OCI-LY7 (cell line): Measurements from ENCODE around the gene SESN2. TPM values are rescaled to one million over a fixed set of nuclear protein-coding genes. Genes with fewer than 3 reads are reported as not detected.
A peak's percentile ranks its signal among the peaks of the same experiment; 100 is the strongest.

ENCODE experiments used
- BruUV-seq: library from RNA; stranded (reverse); fragments of 400-500 nt; replicated peaks from 2 replicates; lab custom pipeline; 2021; lab: Mats Ljungman, UMichigan
- CTCF ChIA-PET: fragments of 300-600 bp; sonication (Branson Sonifier 250); formaldehyde crosslinking; loops from one replicate; lab custom pipeline; 2022; ENCODE audit warnings: antibody characterized with exemption; ENCODE audit not compliant: unreplicated experiment; lab: Charles Lee
- POLR2A ChIA-PET: fragments of 300-600 bp; sonication (Branson Sonifier 250); formaldehyde crosslinking; loops from one replicate; lab custom pipeline; 2022; ENCODE audit warnings: antibody characterized with exemption; lab: Charles Lee
- DNase-seq: peaks from one replicate; pipeline ENCODE4 v3.0.0-alpha.2; 2015; ENCODE audit warnings: low spot score
- H2AFZ ChIP-seq: fragments of 200-600 bp; sonication (generic), shearing (Covaris generic); 2 replicates; pipeline ENCODE4 v1.6.1; 2014; ENCODE audit warnings: mild to moderate bottlenecking, antibody characterized with exemption, low read length, moderate library complexity
- H3K27ac ChIP-seq: fragments of 200-600 bp; sonication (generic); 2 replicates; pipeline ENCODE4 v1.5.1; 2014; ENCODE audit warnings: mixed run types, low read depth, mild to moderate bottlenecking, moderate library complexity, low read length, inconsistent platforms; ENCODE audit not compliant: poor library complexity, severe bottlenecking
- H3K36me3 ChIP-seq: fragments of 200-600 bp; sonication (generic); 2 replicates; pipeline ENCODE4 v1.6.1; 2014; ENCODE audit warnings: mild to moderate bottlenecking, antibody characterized with exemption, low read length, moderate library complexity, mixed read lengths; ENCODE audit not compliant: insufficient read depth
- H3K4me1 ChIP-seq: fragments of 200-600 bp; sonication (generic); 2 replicates; pipeline ENCODE4 v1.5.1; 2014; ENCODE audit warnings: mild to moderate bottlenecking, low read length; ENCODE audit not compliant: insufficient read depth, poor library complexity, severe bottlenecking
- H3K4me2 ChIP-seq: fragments of 200-600 bp; sonication (generic); 2 replicates; pipeline ENCODE4 v1.6.1; 2014; ENCODE audit warnings: mild to moderate bottlenecking, low read length
- H3K4me3 ChIP-seq: fragments of 200-600 bp; sonication (generic); 2 replicates; pipeline ENCODE4 v1.5.1; 2014; ENCODE audit warnings: mild to moderate bottlenecking, low read depth, low read length; ENCODE audit not compliant: poor library complexity, severe bottlenecking
- H3K79me2 ChIP-seq: fragments of 200-600 bp; sonication (generic); 2 replicates; pipeline ENCODE4 v1.6.1; 2016; ENCODE audit warnings: low read depth, mild to moderate bottlenecking, low read length, moderate library complexity, mixed read lengths; ENCODE audit not compliant: insufficient read depth
- H3K9me2 ChIP-seq: fragments of 200-600 bp; sonication (generic); 2 replicates; pipeline ENCODE4 v1.6.1; 2016; ENCODE audit warnings: mild to moderate bottlenecking, low read length, mixed read lengths; ENCODE audit not compliant: insufficient read depth
- H3K9me3 ChIP-seq: fragments of 200-600 bp; sonication (generic); 2 replicates; pipeline ENCODE4 v1.6.1; 2014; ENCODE audit warnings: mild to moderate bottlenecking, mixed run types, low read length, mixed read lengths
- H4K20me1 ChIP-seq: fragments of 200-600 bp; sonication (generic); 2 replicates; pipeline ENCODE4 v1.6.1; 2014; ENCODE audit warnings: mild to moderate bottlenecking, antibody characterized with exemption, low read length, moderate library complexity, mixed read lengths; ENCODE audit not compliant: insufficient read depth
- EZH2phosphoT487 ChIP-seq: fragments of 200-600 bp; sonication (generic); IDR thresholded peaks from 2 replicates; pipeline ENCODE4 v1.6.1; 2018; ENCODE audit warnings: low read depth, borderline replicate concordance, mild to moderate bottlenecking, mixed run types, antibody characterized with exemption, low read length, moderate library complexity, mixed read lengths
- intact Hi-C: fragments of 100-400 bp; cut with micrococcal nuclease; formaldehyde crosslinking; loops from one replicate; pipeline ENCODE4 v1.10.0; 2022; ENCODE audit not compliant: unreplicated experiment
- total RNA-seq, 2 experiments: library from RNA; depleted of rRNA in 1 of 2; stranded (reverse); fragments of >200 nt in 1 of 2; shearing (Covaris generic) in 1 of 2; gene quantifications; 2 replicates each; pipeline ENCODE4 v1.2.3, GENCODE V29; 2014 to 2022
- TF ChIP-seq, protein P1 (sequence below): fragments of 200-600 bp; sonication (generic); conservative IDR thresholded peaks from 2 replicates; pipeline ENCODE4 v1.5.1; 2014; ENCODE audit warnings: mild to moderate bottlenecking, antibody characterized with exemption, low read length, moderate library complexity, mixed read lengths

SESN2 gene
- total RNA-seq, 2 experiments from 2014 or later = 22.8 to 41.2 TPM

DNA sequence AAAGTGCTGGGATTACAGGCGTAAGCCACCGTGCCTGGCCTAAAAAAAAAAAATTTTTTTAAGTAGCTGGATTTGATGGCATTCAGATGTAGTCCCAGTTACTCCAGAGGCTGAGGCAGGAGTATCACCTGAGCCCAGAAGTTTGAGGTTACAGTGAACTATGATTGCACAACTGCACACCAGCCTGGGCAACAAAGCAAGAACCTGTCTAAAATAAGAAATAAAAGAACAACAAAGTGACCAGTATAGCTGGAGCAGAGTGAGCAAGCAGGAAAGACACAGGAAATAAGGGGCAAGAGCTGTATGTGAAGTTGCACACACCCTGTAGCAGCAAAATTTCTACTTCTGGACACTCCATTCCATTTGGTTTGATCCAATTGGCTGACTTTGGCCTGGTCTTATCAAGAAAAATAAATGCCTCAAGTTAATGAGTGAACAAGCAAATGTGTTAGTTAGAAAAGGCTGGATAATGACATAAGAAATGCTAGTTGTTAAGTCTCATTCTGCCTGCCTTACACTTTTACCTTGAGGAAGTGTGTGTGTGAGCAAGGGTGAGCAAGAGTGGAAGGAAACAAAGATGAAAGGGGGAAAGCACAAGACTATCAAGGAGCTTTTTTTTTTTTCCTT, 15.5 kb upstream of the SESN2 start:
- intact Hi-C loops = loop anchor here (1.0 kb wide), 1 partner anchor 71 kb away; no protein-coding TSS in a partner anchor
- Histone ChIP-seq H3K4me2 (peak overlapping the region; percentile 69), H3K27ac (peak overlapping the region; percentile 88), H3K9me2 (no peaks in the 10 kb centered on the region), H3K79me2 (peaks cover 37% of the 10 kb centered on the region; the same call in 1 of the 2 replicates), H3K9me3 (no peaks in the 10 kb centered on the region), H3K4me3 (peak overlapping the region; percentile 72), H3K4me1 (peaks cover 77% of the 10 kb centered on the region), H4K20me1 (no peaks in the 10 kb centered on the region), H3K36me3 (peaks cover 27% of the 10 kb centered on the region), H2AFZ (no peak overlapping the region; the same call in 1 of the 2 replicates)
- peak; percentile 46 for DNase-seq
- TF ChIP-seq, protein P1, sequence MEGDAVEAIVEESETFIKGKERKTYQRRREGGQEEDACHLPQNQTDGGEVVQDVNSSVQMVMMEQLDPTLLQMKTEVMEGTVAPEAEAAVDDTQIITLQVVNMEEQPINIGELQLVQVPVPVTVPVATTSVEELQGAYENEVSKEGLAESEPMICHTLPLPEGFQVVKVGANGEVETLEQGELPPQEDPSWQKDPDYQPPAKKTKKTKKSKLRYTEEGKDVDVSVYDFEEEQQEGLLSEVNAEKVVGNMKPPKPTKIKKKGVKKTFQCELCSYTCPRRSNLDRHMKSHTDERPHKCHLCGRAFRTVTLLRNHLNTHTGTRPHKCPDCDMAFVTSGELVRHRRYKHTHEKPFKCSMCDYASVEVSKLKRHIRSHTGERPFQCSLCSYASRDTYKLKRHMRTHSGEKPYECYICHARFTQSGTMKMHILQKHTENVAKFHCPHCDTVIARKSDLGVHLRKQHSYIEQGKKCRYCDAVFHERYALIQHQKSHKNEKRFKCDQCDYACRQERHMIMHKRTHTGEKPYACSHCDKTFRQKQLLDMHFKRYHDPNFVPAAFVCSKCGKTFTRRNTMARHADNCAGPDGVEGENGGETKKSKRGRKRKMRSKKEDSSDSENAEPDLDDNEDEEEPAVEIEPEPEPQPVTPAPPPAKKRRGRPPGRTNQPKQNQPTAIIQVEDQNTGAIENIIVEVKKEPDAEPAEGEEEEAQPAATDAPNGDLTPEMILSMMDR = no peak
- no peak for TF ChIP-seq EZH2phosphoT487
- POLR2A ChIA-PET = interaction anchor here (0.6 to 7.3 kb wide), 18 partner anchors 8 to 1955 kb away, joined by 3 to 71 read pairs (median 3); partner anchors contain the start of genes ATP5IF1 and TAF12
- no TSS peak for BruUV-seq
- CTCF ChIA-PET = interaction anchor here (0.9 to 1.4 kb wide), 2 partner anchors 8 to 10 kb away, joined by 3 read pairs; partner anchors contain the start of gene ATP5IF1

DNA sequence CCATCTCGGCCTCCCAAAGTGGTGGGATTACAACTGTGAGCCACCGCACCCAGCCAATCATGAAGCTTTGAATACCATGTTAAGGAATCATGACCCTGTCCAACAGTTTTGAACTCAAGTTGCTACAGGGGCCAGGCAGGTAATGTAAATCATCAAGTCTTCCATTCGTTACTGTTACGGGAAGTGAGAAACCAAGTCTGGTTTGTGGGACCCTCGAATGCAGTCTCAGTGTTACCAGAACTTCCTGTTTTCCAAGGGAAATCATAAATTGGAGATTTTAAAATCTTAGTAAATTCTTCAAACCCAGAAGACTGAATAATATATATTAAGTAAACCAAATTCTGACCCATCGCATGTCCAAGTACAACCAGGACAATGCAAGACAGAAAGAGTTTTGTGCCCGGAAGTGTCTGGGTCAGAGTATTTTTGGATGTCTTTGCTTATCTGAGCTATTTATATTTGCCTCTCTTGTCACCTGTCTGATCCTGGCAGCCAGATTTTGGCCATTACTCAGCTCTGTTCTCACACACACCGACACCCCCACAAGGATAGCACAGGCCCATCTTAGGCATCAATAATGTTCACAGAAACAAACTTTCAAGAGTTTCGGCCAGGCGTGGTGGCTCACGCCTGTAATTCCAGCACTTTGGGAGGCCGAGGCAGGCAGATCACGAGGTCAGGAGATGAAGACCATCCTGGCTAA, 14.6 kb upstream of the SESN2 start:
- Histone ChIP-seq H3K9me2 (no peaks in the 10 kb centered on the region), H3K4me1 (peaks cover 79% of the 10 kb centered on the region), H2AFZ (no peak overlapping the region; the same call in 1 of the 2 replicates), H3K36me3 (peaks cover 18% of the 10 kb centered on the region), H3K4me2 (peak overlapping the region; percentile 69), H3K27ac (peak overlapping the region; percentile 88), H3K9me3 (no peaks in the 10 kb centered on the region), H4K20me1 (no peaks in the 10 kb centered on the region), H3K79me2 (peaks cover 31% of the 10 kb centered on the region; the same call in 1 of the 2 replicates), H3K4me3 (peak overlapping the region; percentile 72)
- intact Hi-C loops = loop anchor here (1.0 to 5.0 kb wide), 3 partner anchors 72 to 398 kb away; partner anchors contain the start of gene TAF12
- TF ChIP-seq, protein P1 = no peak
- TF ChIP-seq EZH2phosphoT487 = no peak
- ChIA-PET POLR2A (interaction anchor here (0.5 to 7.3 kb wide), 16 partner anchors 9 to 473 kb away, joined by 3 to 71 read pairs (median 3); partner anchors contain the start of genes ATP5IF1, MED18 and TAF12), CTCF (interaction anchor here (0.9 to 1.4 kb wide), 2 partner anchors 9 kb away, joined by 3 read pairs; partner anchors contain the start of gene ATP5IF1)
- DNase-seq = peak; percentile 77
- no TSS peak for BruUV-seq
